GM21786 (cell line): ENCODE measurements around the gene BAZ1A.

Experiments used
- ATAC-seq: cut with Tn5 transposase; IDR thresholded peaks from one replicate; pipeline ENCODE4 v1.9.1; 2021; ENCODE audit not compliant: unreplicated experiment

Gene BAZ1A

DNA sequence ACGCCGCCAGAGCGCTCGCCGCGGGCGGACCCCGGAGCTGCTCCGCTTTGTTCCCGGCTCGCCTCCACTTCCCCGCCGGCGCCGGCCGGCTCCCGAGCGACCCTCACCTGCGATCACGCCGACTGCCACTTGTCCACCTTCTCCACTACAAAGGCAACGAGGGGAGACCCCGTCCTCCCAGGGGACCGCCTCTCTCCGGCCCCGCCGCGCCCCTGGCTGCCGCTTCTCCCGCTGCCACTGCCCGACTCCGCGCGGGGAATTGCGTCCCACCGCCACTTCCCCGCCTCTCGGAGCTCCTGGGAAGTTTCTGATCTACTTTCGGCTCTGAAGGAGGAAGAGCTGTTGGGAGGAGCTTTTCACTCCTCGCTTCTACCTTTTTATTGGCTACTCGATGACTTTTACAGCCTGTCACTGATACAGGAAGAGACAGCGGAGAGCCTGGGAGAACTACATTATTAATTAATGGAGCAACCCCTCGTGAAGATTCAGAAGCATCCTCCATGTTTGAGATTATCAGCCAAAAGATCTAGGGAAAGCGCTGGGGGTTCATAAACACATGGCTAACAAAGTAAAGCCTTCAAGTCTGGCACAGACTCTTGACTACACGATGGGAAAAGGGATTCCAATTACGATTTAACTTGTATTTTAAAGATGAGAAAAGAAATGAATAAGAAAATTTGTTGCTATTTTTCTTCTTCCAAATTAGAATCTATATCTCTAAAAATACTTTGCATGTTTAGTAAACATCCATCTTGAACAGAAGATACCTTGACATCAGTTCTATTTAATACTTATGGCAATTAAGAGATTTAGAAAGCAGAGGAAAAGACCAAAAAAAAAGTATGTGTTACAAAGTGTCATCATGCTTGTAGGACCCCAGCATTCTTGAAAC is at the start of gene BAZ1A:
Gene BAZ1A, minus strand, starts transcription at position 330 of the 892 bp plus-strand sequence. CDS start 756 bp downstream, outside the sequence.
- ATAC-seq = peak; percentile 31

- no peak for ATAC-seq
These were observed 45.2 kb upstream of the BAZ1A start for GRCh38 chr14:34920339-34920738.

- no peak for ATAC-seq
These were observed 38.5 kb upstream of the BAZ1A start for GRCh38 chr14:34913619-34914018.

GRCh38 chr14:34912966-34913365 is 37.8 kb upstream of the BAZ1A start:
- no peak for ATAC-seq

DNA sequence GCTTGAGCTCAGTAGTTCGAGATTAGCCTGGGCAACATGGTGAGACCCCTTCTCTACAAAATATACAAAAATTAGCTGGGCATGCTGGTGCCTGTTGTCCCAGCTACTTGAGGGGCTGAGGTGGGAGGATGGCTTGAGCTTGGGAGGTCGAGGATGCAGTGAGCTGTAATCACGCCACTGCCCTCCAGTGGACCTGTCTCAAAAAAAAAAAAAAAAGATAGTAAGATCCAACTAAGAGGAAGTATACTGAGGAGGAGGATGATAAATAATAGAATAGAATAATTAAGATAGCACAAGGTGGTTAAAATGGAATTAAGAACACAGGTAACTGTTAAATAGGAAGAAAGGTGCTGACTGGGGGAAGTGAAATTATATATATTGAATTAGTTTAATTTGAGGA is 37.0 kb upstream of the BAZ1A start:
- ATAC-seq = no peak

- ATAC-seq = no peak
These were observed 36.3 kb upstream of the BAZ1A start for GRCh38 chr14:34911209-34912150.

GRCh38 chr14:34906287-34906686 is 31.1 kb upstream of the BAZ1A start:
- no peak for ATAC-seq

GRCh38 chr14:34895277-34895676 is 20.1 kb upstream of the BAZ1A start:
- ATAC-seq = no peak

GRCh38 chr14:34890937-34891336 is 15.8 kb upstream of the BAZ1A start:
- no peak for ATAC-seq

GRCh38 chr14:34888186-34888585 is 13.0 kb upstream of the BAZ1A start:
- no peak for ATAC-seq

DNA sequence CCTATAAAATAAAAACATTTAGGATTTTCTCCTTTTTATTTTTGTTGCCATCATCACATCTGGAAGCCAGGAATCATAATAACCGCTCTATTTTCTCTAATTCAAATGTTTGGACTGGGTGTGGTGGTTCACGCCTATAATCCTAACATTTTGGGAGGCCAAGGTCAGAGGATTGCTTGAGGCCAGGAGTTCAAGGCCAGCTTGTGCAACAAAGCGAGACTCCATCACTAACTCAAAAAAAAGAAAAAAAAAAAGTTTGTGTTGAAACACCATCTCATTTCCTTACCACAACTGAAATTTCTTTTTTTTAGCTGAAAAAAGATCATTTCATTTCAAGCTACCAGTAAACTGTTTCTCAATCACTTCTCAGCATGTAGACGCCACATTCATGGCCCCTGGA is 8.8 kb upstream of the BAZ1A start:
- no peak for ATAC-seq

- ATAC-seq = peak; percentile 23
These were observed 652 bp downstream of the BAZ1A start for GRCh38 chr14:34874386-34875030.

GRCh38 chr14:34873589-34874385 is 1.4 kb downstream of the BAZ1A start:
- ATAC-seq = peak; percentile 58

GRCh38 chr14:34872822-34873588 is 2.2 kb downstream of the BAZ1A start:
- ATAC-seq = peak; percentile 0

- no peak for ATAC-seq
These were observed 8.0 kb downstream of the BAZ1A start for GRCh38 chr14:34867199-34867598.

GRCh38 chr14:34865889-34866574 is 9.1 kb downstream of the BAZ1A start:
- no peak for ATAC-seq

DNA sequence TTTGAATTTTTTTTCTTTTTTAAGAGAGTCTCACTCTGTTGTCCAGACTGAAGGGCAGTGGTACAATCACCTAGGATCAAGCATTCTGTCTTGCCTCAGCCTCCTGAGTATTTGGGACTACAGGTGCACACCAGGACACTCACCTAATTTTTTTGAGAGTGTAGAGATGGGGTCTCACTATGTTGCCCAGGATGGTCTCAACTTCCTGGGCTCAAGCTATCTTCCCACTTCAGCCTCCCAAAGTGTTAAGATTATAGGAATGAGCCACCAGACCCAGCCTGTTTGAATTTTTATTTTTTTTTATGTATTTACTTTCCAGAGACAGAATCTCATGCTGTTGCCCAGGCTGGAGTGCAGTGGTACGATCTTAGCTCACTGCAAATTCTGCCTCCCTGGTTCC is 11.3 kb downstream of the BAZ1A start:
- no peak for ATAC-seq

- ATAC-seq = no peak
These were observed 16.4 kb downstream of the BAZ1A start for GRCh38 chr14:34858765-34859164.
